Measurements from ENCODE around the gene GYS2. TPM values are rescaled to one million over a fixed set of nuclear protein-coding genes. Genes with fewer than 3 reads are reported as not detected.
A peak's percentile ranks its signal among the peaks of the same experiment; 100 is the strongest.
"Not testable (repeated sequence)": the region's sequence is repeated elsewhere in the genome, so short reads cannot be mapped to it uniquely, and the experiment has no call there.

Gene GYS2
- total RNA-seq, 1 donor from 2014 or later: not detected

- no peak for DNase-seq (ENCODE audit: low read depth in 2 of 2)
Measured at GRCh38 chr12:21602774-21603173, 1.9 kb downstream of the GYS2 start.

DNA sequence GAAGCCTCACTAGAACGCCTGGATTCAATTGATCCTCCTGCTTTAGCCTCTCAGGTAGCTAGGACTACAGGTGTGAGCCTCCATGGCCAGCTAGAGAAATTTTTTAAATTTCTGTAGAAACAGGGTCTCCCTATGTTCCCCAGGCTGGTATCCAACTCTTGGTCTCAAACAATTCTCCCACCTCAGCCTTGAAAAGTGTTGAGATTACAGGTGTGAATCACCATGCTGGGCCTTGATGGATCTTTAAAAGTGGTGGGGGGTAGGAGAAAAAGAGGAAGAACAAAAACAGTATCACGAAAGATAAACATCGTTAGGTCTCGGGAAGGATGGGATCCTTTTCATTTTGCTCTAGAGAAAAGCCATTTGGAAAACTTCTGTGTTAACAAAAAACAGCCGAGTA is 4.5 kb downstream of the GYS2 start:
- DNase-seq (ENCODE audit: low read depth in 2 of 2): no peak

GRCh38 chr12:21599143-21599999 is 5.3 kb downstream of the GYS2 start:
- no peak for DNase-seq (ENCODE audit: low read depth in 2 of 2)

DNA sequence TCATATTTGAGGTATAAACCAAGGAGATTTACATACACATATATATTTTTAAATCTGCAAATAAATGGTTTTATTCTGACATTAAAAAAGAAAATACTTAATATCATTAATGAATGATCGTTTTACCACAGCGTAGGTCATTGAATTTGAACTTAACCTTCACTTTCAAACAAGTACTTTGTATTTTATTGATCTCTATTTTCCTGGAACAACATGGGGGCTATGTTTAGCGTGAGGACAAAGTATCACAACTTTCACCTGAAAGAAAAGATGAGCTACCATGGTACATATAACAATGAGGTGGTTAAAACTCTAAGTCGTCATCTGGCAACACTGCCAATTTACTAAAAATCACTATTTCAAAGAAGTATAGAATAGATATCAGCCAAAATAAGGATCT is 6.0 kb downstream of the GYS2 start:
- no peak for DNase-seq (ENCODE audit: low read depth in 2 of 2)

GRCh38 chr12:21595356-21595755 is 9.3 kb downstream of the GYS2 start:
- not testable (repeated sequence) for DNase-seq (ENCODE audit: low read depth in 2 of 2)

DNA sequence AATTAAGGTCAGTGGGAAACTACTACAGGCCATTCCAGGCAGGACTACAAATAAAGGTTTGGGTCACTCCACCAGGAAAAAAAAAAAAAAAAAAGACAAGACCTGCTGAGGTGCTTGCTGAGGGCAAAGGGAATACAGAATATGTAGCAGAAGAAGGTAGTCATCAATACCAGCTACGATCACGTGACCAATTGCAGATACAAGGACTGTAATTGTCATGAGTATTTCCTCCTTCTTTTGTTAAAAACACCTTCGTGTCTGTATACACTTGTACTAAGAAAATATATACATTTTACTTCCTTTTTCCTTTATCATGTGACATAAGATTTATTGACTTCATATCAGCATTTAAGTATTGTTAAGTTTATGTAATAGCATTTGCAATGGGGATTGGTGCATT is 19.2 kb downstream of the GYS2 start:
- DNase-seq (ENCODE audit: low read depth in 2 of 2): no peak

GRCh38 chr12:21584403-21585182 is 20.1 kb downstream of the GYS2 start:
- DNase-seq (ENCODE audit: low read depth in 2 of 2): not testable (repeated sequence)

DNA sequence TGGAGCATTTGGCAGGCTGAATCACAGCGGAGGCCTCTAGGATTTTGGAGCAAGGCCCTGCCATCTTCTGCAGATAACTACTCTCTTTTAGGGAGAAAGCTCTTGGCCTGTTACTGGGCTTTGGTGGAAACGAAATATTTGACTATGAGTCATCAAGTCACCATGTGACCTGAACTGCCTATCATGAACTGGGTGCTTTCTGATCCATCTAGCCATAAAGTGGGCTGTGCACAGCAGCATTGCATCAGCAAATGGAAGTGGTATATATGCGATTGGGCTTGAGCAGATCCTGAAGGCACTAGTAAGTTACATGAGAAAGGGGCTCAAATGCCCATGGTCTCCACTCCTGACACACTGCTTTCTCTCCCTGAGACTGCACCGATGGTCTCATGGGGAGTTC is 21.1 kb downstream of the GYS2 start:
- no peak for DNase-seq (ENCODE audit: low read depth in 2 of 2)

GRCh38 chr12:21580748-21581516 is 23.7 kb downstream of the GYS2 start:
- DNase-seq (ENCODE audit: low read depth in 2 of 2): no peak

DNA sequence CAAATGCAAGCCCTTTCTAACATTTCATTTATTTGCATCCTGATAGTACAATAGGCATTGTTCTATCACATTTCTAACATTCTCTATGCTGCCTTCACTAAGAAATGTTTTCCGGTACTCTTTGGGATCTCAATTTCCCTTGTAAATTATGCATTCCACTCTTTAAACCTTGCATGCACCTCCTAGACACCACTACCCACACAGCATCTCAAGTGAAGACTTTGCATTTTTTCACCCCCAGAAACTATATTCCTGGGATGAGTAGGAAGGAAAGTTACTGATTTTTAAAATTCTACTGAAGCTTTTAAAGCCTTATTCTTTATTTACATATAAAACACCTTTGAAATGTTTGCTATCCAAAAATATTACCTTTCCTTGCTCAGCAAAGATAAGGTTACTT is 27.1 kb downstream of the GYS2 start:
- no peak for DNase-seq (ENCODE audit: low read depth in 2 of 2)

DNA sequence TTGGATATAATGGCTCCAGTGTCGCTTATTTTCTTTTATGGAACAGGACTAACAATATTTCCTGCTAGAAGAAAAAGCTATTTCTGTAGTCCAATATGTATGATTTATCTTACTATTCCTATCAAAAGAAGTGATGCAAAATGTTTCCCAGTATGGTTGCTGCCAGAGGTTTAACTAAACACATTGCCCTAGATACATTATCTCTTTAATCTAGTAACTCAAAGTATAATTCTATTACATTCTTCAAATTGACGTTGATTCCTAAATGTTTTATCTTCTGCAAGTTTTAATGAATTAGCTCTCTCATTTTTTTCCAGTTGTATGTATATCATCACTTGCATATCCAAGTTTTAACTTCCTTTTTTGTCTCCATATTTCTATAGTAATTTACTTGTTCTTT is 28.2 kb downstream of the GYS2 start:
- DNase-seq (ENCODE audit: low read depth in 2 of 2): no peak

GRCh38 chr12:21573733-21574358 is 30.8 kb downstream of the GYS2 start:
- DNase-seq (ENCODE audit: low read depth in 2 of 2): no peak

DNA sequence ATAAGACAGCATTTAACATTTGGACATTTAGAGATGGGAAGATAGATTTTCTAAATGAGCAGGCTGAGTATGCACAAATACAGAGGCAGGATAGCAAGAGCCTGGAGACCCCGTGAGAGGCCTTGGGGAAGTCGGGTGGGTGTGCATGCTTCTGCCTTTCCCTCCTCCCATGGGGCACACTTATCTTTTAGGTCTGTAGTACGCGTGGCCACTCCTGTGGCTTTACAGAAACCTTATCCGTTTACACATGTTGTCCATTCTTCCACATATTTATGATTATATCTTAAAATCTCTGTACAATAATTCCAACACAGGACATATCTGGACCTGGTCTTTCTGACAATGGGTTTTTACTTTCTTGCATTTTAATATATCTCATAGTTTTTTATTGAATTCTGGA is 33.6 kb downstream of the GYS2 start:
- DNase-seq (ENCODE audit: low read depth in 2 of 2): no peak

- DNase-seq (ENCODE audit: low read depth in 2 of 2): no peak
Measured at GRCh38 chr12:21568115-21568514, 36.5 kb downstream of the GYS2 start.

DNA sequence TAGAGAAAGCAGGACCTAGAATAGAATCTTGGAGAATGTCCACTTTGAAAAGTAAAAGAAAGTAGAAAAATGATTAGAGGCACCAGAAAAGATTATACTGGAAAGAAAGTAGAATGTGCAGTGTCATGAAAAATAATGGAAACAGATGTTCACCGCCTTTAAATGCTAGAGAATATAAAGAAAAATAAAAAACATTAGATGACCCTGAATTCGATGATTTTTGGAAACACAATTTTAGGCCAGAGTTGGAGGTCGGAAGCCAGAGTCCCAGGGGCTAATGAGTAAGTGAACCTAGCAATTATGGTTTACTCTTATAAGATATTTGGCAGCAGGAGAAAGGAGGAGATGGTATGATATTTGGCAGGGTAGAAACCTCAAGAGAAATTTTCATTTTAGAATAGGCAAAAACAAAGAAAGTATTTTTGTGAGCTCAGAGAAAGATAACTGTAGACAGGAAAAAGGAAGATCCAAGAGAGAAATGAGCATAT is 37.7 kb downstream of the GYS2 start:
- no peak for DNase-seq (ENCODE audit: low read depth in 2 of 2)

DNA sequence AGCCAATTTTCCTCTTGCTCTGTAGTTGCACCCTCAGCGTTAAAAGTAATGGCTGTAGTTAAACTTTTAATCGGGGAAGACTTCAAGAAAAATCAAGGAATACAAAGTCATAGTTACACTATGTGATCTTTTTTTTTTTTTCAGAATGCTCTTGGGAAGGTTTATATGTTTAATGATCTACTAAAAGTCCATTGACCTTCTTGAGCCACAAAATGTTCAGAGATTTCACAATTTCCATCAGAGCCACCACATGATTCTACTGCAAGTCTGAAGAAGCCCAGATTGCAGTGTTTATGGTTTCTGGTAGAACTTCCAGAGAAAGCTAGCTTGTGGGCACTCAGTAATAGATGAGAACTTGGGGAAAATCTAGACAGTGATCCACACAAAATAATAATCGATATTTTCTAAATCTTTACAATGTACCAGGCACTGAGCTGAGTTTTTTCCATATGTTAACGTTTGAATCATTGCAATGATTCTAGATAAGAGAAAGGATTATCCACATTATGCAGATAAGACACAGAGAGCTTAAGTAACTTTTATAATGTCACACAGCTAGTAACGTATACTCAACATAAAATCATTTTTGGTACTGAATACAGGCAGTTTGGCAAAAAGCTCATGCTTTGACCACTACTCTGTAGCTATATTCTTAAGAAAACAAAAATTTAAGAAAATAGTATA is 38.3 kb downstream of the GYS2 start:
- no peak for DNase-seq (ENCODE audit: low read depth in 2 of 2)

DNA sequence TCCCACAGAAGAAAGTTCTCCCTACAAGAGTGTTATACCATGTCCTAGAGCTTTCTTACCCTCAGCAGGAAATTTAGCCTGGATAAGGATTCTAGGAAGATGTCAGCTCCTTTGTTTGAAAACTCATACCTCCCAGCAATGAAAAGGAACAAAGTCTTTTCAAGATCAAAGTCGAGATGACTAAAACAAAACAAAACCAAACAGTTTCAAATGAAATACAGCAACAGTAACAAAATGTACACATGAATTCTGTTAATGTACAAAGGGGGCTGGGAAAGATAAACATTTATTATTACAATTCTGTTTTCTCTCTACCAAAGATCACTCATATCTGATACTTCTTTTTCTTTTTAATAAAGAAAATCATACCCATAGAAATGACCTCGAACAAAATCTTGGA is 41.8 kb downstream of the GYS2 start:
- no peak for DNase-seq (ENCODE audit: low read depth in 2 of 2)

GRCh38 chr12:21561158-21561557 is 43.5 kb downstream of the GYS2 start:
- no peak for DNase-seq (ENCODE audit: low read depth in 2 of 2)

DNA sequence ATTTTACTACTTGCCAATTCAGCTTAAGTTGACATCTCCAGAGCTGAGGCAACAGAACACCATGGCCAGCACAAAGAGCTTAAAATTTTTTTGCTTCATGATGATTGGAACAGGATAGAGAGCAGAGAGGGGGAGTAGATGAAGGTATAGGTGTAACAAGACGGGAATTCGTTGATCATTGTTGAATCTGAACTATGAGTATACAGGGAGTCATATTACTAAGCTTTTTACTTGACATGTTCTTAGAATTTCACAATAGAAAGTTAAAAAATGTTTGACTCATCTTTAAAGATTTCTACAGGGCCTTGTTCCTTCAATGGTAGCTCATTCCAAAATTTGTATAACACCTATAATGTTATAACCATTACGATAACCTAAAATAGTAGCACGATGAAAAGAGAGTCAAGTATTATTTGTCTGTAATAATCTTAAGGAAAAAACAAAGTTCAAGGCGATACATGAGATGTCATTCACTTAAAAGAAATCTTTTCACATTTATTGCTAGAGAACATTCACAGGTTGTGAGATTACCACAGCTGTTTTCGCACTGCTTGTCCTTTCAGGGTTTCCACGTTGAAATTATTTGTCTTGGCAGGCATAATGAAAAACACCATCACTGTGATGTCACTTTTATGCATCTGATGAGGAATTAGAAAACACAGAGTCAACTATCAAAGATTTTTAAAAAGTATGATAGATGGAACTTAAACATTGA is 44.6 kb downstream of the GYS2 start:
- peak; percentile 46 to 79 for DNase-seq (ENCODE audit: low read depth in 2 of 2)

DNA sequence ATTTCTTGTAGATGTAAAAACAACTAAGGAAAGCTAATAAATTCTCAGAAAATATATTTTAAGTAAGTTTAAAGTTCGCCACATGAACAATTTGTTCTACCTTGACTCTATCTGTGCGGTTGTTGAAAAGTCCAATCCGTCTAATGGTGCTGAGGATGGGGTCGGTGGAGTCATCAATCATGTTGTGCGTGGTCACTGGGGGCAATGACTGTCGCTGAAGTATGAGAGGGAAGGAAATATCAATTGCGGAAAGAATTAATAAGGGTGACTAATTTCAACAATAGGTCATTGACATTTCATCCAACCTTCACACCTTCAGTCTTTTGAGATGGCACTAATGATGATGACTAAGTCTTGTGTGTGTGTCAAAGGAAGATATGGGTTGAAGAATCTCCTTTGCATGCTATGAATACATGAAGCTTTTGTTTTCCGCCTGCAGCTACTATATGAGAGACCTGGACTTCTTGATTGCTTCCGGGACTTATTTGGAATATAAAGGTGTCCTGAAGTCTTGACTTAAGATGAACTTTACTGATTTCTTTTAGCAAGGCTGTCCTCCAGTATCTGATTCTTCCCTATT is 46.5 kb downstream of the GYS2 start:
- no peak for DNase-seq (ENCODE audit: low read depth in 2 of 2)

Data from lung microvascular endothelial cell (primary cell).